ENCODE data around the gene DEGS2.

Gene DEGS2

DNA sequence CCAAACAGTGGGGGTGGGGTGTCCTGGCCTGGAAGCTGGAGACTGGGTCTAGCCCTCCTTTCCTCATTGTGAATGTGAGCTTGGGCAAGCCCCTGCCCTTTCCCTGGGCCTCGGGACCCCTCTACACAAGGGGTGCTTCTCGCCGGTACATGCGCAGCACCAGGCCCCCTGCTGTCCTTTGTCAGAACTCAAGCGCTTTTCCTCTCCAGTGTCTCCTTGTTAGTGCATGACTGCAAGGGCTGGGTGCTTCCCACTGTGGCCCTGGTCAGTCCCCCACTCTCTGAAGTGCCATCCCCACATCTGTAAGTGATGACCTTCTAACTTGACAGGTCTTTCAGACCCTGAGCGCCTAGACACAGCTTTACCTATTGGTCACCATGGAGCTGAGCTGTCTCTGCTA is 44.2 kb downstream of the DEGS2 start:
- in situ Hi-C loops (cut with MboI; ENCODE audit: low sequenced_read_pairs) = no loop called here

DNA sequence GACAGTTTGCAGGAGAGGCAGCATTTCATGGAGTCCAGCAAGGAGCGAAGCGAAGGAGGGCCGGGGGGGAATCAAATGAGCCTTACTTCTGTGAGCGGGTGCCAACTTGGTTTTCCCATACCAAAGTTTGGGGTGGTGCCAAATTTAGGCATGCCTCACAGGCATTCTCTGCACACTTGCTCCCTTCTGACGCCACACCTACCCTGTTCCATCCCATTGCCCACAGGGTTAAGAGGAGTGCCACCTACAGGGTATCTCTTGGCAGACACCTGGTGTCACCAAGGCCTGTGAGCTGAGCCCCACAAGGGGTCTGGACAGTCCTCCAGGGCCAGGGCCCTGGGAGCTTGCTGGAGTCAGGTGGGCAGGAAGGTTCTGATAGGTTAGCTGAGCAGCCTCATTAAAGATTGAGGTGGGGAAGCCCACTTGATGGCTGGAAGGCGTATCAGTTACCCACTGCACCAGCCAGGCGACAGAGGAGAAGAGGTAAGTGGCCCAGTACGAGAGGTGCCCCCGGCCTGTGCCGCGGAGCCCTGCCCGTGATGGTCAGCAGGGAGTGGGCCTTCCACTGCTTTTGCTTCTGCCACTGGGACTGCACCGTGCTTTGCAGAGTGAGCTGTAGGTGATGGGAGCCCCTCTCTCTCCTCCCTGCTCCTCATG is 45.2 kb downstream of the DEGS2 start:
- in situ Hi-C loops (cut with MboI; ENCODE audit: low sequenced_read_pairs) = no loop called here

DNA sequence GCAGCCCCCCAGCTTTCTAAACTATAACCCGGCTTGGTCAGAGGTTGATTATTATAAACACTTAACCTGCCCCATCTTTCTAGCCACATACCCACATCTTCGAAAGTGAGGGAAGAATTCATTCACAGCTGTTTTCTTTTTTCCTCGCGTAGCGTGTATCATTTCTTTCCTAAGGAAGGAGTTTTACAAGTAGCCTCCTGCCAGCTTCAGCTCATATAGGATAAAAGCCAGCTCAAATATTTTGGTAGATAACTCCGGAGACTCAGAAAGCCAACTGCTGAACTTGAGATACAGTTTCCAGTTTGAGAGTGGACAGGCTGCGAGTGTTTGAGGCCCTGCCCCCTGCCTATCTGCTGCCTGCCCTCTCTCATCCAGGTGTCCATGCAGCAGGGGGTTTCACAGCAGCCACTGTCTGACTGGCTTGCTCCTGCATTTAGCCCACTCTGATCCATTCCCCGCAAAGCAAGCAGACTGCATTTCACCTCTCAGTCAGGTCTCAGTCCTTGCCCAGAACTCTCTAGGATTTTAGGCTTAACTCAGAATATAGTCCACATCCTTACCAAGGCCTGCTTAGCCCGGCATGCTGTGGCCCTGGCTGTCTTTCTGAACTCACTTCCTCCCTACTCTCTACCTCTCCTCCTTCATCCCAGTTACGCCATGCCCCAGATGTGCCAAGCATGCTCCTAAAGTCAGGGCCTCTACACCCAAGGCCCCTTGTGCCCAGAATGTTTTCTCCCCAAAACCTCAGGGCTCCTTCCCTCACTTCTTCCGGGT is 47.3 kb downstream of the DEGS2 start:
- in situ Hi-C loops (cut with MboI; ENCODE audit: low sequenced_read_pairs) = no loop called here

DNA sequence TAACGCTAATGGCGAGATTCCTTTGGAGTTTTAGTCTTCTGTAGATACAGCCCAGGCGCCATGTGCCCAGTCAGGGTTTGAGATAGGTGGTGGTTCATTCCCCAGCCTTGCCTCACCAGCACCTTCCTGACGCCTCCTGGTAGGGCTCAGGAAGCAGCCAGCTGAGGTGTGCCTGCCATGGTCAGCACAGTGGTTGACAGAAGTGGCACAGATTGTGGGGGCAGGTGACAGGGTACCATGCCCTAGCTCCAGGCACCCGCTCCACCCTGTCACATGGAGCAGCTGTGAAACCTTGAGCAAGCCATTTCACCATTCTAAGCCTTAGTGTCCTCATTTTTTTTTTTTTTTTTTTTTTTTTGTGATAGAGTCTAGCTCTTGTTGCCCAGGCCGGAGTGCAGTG is 48.6 kb downstream of the DEGS2 start:
- in situ Hi-C loops (cut with MboI; ENCODE audit: low sequenced_read_pairs) = no loop called here

DNA sequence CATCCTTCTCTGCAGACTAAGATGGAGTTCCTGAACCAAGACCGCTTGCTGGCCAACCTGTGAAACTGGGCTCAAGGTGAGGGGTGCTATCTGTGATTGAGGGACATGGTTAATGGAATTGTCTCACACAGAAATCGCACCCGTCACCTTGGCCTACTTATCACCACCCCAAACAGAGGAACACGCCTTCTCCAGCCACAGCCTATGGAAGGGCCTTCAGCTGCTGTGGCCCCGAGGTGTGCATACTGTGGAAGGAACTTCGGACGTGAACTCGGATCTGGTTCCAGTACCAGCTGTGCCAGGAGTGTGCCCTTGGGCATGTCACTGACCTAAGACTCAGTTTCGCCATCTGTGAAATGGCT is 49.9 kb downstream of the DEGS2 start:
- in situ Hi-C loops (cut with MboI; ENCODE audit: low sequenced_read_pairs) = no loop called here

DNA sequence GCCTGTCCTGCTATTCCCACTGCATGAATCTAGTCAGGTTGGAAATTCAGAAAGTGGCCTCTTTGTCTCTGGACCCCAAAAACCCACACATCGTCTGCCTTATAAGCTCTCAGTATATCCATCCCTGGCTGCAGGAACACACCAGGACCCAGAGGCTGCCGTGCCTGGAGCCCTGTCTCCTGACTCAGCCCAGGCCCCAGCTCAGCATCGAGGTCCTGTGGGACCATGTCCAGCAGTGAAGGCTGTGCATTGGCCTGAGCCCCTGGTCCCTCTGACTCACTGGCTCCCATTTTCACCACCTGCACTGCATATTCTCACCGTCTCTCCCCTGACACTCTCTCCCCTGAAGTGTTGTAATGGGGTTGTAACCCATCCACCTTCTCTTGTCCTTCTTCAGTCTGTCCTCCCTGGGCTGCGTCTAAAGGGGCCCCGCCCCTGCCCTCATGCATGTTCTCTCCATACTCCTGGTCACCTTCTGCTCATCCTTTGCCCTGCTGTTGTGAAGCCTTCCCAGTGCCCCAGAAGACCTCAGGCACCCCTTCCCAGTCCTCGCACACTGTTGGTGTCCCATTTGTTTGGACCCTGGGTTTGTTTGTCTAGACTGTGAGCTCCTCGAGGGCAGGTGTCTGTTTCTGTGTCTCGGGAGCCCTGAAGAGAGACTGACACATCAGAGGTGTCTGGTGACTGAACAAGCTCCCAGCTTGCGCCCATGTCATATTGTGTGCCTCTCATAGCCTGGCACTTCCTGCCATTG is 50.4 kb downstream of the DEGS2 start:
- in situ Hi-C loops (cut with MboI; ENCODE audit: low sequenced_read_pairs) = no loop called here

DNA sequence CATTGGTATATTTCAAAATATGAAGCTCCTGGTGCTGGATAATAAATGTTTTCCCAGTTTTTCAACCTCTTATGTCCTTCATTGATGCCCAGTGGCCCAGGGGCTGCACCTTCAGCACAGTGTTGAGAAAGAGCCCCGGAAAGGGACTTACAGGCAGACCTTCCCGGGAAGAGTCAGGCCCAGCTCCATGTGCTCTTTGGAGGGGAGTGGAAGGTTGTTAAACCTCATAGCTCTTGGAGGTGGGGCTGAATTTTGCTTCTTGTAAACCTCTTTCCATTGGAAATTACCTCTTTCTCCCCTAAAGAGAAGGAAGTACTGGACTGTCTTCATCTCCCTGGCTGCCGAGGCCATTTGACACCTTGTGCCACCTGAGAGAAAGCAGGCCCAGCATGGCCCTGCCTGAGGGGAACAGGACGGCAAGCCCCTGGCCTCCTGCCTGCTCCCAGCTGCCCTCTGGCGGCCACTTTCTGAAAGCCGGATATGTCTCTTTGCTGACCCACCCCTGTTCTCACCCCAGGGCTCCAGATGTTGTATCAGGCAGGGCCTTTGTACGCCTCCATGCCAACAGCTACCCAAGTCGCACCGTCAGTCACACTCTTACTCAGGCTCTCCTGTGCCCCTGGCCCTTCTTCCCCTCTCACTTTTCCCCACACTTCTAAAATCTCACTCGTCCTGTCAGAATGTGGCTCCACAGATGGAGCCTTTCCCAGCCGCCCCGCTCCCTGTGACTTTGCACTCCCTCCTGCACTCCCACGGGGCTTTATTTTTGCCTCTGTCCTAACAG is 51.2 kb downstream of the DEGS2 start:
- in situ Hi-C loops (cut with MboI; ENCODE audit: low sequenced_read_pairs) = no loop called here

DNA sequence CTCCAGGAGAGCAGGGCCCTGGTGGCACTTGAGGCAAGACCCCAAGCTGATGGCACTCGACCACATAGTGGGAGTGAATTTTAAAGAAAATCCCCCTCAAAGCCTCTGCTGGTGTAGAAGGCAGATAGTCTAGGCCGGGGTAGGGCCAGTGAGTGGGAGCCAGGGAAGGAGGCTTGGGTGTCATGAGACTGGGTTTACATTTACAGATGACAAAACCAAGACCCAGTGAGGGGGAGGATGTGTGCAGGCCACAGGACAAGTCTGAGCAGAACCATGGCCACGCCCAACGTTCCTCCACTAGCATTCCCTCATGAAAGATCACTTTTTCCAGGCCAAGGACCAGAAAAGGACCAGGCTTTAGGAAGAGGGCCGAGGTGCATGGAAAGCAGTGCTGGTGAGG is 52.2 kb downstream of the DEGS2 start:
- in situ Hi-C loops (cut with MboI; ENCODE audit: low sequenced_read_pairs) = no loop called here

DNA sequence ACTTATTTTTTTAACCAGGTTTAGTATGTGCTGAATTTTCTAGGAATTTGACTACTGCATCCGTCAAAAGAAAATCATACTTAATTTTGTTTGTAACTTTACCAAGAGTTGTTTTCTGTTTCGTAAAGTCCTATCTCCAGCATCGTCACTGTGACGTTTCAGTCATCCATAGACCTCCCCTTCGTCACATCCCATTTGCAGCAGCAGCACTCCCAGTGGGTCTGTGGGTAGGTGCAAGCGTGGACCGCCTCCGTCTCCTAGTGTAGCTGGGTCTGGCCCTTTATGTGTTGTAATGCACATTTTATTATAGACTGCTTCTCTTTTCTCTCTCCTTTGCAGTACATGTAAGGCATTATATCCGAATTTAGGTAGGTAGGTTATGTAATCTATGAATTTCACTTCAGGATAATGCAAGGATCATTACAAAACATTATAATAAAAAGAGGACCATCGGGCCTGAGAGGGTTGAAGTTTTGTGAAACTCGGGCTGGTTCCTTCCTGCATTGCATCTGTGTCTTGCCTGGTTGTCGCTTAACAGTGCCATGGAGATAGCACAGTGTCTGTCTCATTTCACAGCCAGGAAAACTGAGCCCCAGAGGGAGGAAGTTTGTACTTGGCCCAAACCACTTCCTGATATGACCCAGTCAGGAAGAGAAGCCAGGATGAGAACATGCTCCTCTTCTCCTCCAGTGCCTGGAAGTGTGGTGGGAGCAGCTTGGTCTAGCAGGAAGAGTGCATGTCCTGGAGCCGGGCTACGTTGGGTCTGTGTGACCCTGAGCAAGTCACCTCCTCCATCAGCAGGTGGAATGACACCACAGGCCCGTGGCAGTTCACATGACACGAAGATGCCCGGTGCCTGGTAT is 53.0 kb downstream of the DEGS2 start:
- in situ Hi-C loops (cut with MboI; ENCODE audit: low sequenced_read_pairs) = no loop called here

DNA sequence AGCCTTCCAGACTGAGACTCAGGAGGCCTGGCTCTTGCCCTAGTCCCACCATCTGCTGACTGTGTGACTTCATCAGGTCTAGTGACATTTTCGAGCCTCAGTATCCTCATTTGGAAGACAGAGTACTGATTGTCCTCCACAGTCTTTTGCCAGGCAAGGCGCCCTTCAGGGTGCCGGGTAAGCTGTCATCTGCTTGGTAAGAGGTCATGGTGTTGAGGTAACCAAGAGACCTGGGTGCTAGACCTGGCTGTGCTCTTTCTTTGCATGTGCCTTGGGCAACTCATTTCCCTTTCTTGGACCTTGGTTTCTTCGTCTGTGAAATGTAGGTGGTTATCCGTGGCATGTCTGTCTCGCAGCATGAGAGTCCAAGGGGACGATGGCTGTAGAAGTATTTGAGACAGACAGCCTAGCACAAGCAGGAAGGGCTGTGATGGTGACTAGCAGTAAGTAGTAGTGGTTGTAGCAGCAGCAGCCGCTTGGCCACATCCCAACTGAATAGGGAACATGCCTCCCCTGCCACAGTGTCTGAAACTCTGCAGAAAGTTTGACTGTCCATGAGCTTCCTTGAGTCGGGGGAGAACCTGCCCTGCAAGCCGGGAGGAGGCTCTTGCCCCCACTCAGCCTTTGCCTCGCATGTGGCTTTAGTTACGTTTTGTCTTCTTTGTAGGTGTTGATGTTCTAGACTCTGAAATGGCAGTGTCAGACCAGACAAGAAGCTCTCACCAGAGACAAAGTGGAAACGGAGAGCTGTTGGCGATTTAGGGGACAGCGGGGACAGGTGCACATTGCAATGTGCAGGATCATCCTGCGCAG is 53.9 kb downstream of the DEGS2 start:
- in situ Hi-C loops (cut with MboI; ENCODE audit: low sequenced_read_pairs) = no loop called here

DNA sequence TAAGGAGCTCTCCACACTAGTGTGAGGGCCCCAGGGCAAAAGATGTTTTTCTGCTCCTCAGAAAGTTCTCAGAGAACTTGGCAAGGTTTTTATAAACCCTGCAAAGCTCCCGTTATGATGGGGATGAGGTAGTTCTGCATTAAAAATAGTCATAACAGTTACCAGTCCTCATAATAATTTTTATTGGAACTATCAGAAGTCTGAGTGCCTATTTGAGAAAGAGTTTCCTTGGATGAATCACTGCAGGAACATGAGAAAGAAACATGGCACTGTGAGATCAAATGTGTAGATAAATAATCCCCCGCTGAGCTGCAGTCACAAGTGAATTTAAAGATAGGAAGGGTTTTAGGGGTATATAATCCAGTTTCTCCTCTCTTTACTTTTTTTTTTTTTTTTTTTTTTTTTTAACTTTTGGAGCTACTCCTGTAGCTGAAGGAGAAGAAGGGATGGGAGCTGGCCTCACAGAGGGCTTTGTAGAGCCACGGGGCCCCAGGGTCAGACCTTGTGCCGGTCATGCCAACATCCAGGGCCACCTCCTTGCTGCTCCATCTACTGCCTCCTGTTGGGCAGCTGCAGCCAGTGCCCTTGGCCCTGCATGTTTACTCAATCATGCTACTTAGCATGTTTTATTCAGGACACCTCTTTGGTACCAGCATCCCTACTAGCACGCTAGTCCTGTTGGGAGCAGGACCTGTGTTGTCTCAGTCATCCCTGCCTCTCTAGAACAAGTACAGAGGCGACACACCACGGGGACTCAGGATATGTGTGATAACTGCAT is 54.7 kb downstream of the DEGS2 start:
- in situ Hi-C loops (cut with MboI; ENCODE audit: low sequenced_read_pairs) = no loop called here

DNA sequence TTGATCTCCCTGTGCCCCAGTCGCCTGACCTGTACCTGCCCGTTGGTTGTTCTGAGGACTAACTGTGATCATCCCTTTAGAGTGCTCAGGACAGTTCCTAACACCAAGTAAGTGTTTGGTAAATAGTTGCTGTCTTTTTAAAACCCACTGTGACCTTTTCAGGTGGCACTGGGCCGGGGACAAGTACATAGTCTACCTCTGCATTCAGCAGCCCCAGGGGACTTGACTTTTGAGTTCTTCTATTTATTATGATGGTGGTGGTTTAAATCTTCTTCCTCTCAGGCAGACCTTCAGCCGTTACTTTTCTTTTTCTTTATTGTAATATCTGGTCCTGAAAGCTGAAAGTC is 55.5 kb downstream of the DEGS2 start:
- in situ Hi-C loops (cut with MboI; ENCODE audit: low sequenced_read_pairs) = no loop called here

DNA sequence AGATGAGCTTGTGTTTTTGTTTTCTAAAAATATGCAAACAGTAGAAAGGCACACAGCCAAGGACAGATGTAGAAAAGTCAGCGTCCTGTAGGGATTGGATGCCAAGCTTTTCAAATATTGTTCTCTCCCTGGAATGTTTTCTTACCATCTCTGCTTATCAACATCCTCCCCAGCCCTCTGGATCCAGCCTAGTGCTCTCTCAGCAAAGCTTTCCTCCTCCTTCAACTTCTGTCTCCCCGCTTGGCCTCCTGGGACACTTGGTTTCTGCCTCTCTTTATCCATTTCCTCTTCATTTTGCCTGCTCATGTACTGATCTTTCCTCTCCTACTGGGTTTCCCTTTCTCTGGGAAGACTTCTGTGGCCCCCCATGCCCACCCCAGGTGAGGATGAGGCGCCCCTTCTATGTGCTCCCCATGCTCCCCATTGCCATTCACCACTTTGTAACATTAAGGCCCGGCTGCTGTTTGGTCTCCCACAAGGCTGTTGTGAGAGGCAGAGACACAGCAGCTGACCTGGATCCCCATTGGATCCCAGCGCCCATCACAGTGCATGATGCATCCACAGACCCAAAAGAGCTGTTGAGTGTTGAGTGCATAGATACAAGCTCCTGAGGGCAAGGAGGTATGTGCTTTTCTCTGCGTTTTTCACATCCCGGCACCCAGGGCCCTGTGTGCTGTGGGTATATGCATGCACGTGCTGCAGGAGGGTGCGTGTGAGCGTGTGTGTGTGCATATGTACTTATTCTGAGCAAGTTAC is 56.0 kb downstream of the DEGS2 start:
- in situ Hi-C loops (cut with MboI; ENCODE audit: low sequenced_read_pairs) = no loop called here

DNA sequence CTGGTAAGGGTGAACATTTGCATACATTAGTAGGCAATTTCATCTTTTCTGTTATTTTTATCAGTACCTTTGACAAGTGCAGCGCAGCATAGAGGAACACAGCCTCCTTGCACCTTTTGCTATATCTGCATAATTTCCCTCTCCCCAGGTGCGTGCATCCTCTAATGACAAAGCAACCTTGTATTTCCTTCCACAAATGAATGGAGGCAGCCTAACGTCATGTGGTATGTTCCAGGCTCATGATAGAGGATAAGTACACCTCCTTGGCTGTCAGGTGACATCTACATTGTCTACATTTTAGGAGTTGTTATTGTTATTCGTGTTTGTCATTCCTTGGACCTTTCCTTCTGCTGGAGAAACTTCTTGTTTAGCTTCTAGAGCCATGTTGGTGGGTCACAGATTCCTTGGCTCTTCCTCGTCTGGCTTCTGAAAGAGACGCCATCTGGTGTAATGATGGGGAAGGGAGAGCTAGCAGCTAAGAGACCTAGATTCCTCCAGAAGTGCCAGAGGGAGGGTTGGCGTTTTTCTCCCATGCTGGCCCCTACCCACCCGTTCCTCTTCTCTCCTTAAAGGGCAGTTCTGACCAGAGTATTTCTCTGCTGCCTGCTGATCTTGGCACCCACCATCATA is 57.2 kb downstream of the DEGS2 start:
- in situ Hi-C loops (cut with MboI; ENCODE audit: low sequenced_read_pairs) = no loop called here

DNA sequence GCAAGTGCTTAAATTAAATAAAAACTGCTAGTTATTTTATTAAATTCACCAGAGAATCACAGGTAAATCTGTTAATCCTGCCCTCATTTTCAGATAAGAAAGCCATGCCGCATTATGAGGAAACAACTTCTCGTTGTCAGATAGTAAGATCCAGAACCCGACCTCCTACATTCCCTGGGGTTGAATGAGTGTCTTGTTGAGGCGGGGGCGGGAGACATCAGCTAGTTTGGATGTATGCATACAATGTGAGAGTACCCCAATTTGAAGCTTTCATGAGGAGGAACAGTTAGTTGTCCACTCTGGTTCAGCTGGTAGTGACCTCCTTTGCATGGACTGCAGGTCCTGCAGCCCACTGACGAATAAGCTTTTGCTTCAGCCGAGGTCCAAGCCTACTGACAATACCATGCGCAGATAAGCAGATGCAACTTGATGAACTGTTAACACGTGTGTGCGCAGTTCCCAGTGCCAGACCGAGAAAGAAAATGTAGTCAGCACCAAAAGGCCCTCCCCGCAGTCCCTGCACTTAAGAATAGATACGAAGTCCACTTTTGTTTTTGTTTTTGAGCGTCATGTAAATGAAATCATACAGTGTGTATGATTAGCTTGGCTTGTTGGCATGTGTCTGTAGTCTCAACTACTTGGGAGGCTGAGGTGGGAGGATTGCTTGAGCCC is 59.3 kb downstream of the DEGS2 start:
- in situ Hi-C loops (cut with MboI; ENCODE audit: low sequenced_read_pairs) = no loop called here

DNA sequence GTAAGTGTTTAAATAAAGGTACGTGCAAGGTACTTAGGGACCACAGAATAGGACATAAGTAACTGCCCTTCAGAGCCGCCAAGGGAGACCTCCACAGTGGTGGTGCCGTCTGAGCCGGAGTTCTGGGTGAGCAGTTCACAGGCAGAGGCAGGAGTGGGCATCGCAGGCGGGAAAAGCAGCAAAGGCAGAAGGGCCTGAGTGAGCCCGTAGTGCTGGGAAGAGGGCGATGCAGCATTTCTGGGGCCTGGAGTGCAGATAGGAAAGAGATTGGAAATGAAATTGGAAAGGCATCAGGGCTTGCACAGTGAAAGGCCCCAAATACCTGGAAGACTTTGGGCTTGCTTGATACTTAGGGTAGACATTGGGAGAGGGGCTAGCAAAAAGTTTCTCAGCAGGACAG is 61.3 kb downstream of the DEGS2 start:
- in situ Hi-C loops (cut with MboI; ENCODE audit: low sequenced_read_pairs) = no loop called here

DNA sequence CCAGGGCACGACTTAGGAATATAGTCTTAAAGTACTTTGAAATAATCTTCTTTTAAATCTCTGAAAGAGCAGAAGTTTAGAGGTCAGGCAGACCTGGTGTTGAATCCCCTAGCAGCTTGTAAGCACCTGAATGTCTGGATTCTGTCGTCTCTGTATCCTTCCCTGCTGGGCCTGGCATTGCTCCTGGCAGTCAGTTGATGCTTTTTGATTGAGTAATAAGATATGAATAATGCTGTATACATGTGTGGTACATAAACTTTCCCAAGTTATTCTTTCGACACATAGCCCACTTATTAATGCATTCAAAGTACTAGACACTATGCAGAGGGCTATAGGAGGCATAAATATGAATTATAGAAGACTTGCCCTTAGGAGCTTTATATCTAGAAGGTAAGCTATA is 62.8 kb downstream of the DEGS2 start:
- in situ Hi-C loops (cut with MboI; ENCODE audit: low sequenced_read_pairs) = no loop called here
